ENCODE measurements around the gene PTPRG.
"Not testable (repeated sequence)": the region's sequence is repeated elsewhere in the genome, so short reads cannot be mapped to it uniquely, and the experiment has no call there.

The PTPRG gene

GRCh38 chr3:61688307-61688984 is 127.1 kb downstream of the PTPRG start:
- DNase-seq = no peak

GRCh38 chr3:61690016-61690415 is 128.6 kb downstream of the PTPRG start:
- DNase-seq = no peak

GRCh38 chr3:61691466-61691865 is 130.1 kb downstream of the PTPRG start:
- no peak for DNase-seq

- DNase-seq = no peak
Observed at GRCh38 chr3:61697301-61697700, 135.9 kb downstream of the PTPRG start.

GRCh38 chr3:61698278-61699072 is 137.1 kb downstream of the PTPRG start:
- not testable (repeated sequence) for DNase-seq

- DNase-seq = no peak
Observed at GRCh38 chr3:61699622-61700021, 138.3 kb downstream of the PTPRG start.

- DNase-seq = no peak
Observed at GRCh38 chr3:61701011-61701410, 139.6 kb downstream of the PTPRG start.

- no peak for DNase-seq
Observed at GRCh38 chr3:61702453-61702852, 141.1 kb downstream of the PTPRG start.

GRCh38 chr3:61704807-61705206 is 143.4 kb downstream of the PTPRG start:
- no peak for DNase-seq

- DNase-seq = no peak
Observed at GRCh38 chr3:61707492-61707891, 146.1 kb downstream of the PTPRG start.

GRCh38 chr3:61710920-61711319 is 149.5 kb downstream of the PTPRG start:
- not testable (repeated sequence) for DNase-seq

- no peak for DNase-seq
Observed at GRCh38 chr3:61714225-61714624, 152.9 kb downstream of the PTPRG start.

GRCh38 chr3:61715886-61716527 is 154.6 kb downstream of the PTPRG start:
- no peak for DNase-seq

GRCh38 chr3:61716693-61717092 is 155.3 kb downstream of the PTPRG start:
- not testable (repeated sequence) for DNase-seq

GRCh38 chr3:61718565-61718964 is 157.2 kb downstream of the PTPRG start:
- no peak for DNase-seq

GRCh38 chr3:61719278-61719977 is 158.1 kb downstream of the PTPRG start:
- DNase-seq = no peak

GRCh38 chr3:61723038-61723437 is 161.7 kb downstream of the PTPRG start:
- no peak for DNase-seq

- DNase-seq = no peak
Observed at GRCh38 chr3:61724183-61724582, 162.8 kb downstream of the PTPRG start.

GRCh38 chr3:61724801-61725200 is 163.4 kb downstream of the PTPRG start:
- DNase-seq = no peak

- no peak for DNase-seq
Observed at GRCh38 chr3:61725851-61726333, 164.5 kb downstream of the PTPRG start.

- DNase-seq = no peak
Observed at GRCh38 chr3:61727435-61727834, 166.1 kb downstream of the PTPRG start.

- DNase-seq = no peak
Observed at GRCh38 chr3:61729038-61729634, 167.8 kb downstream of the PTPRG start.

GRCh38 chr3:61730056-61730455 is 168.7 kb downstream of the PTPRG start:
- no peak for DNase-seq

Data from CD4-positive, alpha-beta T cell treated with Interleukin-17A for 4 hours (primary cell).